HG02840 (cell line): Measurements from ENCODE around the gene C8G.

Source experiments
- ATAC-seq: cut with Tn5 transposase; IDR thresholded peaks from one replicate; pipeline ENCODE4 v1.9.1; 2021; ENCODE audit warnings: mild to moderate bottlenecking, moderate library complexity, moderate number of reproducible peaks; ENCODE audit not compliant: unreplicated experiment, low FRiP score

Gene C8G

DNA sequence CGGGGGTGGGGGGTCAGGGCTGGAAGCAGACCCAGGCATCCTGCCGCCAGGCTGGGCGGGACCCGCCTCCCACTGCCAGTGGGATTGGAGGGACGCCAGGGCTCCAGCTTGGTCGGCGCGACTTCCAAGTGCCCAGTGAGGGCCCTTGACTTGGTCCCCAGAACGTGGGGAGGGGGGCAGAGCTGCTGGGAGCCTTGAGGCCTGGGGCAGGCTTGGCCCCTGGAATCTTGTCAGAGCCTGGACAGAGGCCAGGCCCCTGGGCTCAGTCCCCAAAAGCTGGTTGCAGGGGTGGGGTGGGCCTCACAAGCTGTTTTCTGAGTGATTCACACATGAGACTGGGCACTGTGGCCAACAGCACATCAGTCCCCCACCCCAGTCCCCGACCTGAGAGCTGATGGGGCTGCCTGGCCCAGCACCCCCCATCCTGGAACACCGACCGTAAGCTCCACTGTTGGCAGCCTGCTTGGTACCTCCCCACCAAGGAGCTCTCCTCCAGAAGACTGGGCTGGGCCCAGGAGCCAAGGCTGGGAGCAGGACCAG lies 50.8 kb downstream of the C8G start:
- no peak for ATAC-seq
